Measurements from ENCODE around the gene XRRA1.

DNA sequence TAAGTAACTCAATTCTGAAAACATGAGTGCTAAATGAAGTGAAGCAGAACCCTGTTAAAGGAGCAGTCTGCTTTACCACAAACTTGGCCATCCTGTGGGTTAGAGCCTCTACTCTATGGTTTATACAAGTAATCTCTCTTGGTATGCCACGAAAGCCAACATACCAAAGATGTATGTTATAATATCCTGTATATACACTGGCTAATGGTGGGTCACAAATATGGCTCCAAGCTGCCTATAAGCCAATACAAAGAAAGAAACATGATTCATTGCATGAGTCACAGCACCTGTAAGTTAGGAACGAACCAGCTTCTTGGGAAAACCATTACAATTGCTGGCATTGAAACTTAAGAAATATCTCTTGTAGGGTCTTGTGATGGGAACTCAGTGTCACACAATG, 16.1 kb downstream of the XRRA1 start:
- TF ChIP-seq, protein P1, sequence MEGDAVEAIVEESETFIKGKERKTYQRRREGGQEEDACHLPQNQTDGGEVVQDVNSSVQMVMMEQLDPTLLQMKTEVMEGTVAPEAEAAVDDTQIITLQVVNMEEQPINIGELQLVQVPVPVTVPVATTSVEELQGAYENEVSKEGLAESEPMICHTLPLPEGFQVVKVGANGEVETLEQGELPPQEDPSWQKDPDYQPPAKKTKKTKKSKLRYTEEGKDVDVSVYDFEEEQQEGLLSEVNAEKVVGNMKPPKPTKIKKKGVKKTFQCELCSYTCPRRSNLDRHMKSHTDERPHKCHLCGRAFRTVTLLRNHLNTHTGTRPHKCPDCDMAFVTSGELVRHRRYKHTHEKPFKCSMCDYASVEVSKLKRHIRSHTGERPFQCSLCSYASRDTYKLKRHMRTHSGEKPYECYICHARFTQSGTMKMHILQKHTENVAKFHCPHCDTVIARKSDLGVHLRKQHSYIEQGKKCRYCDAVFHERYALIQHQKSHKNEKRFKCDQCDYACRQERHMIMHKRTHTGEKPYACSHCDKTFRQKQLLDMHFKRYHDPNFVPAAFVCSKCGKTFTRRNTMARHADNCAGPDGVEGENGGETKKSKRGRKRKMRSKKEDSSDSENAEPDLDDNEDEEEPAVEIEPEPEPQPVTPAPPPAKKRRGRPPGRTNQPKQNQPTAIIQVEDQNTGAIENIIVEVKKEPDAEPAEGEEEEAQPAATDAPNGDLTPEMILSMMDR (conservative IDR thresholded peaks at IDR 0.05; ENCODE audit: low read length) = no peak
- TF ChIP-seq EZH2phosphoT487 (IDR thresholded peaks at IDR 0.05; ENCODE audit: borderline replicate concordance) = no peak
